Transverse colon (tissue), 4 donors: ENCODE data around the gene SLC25A29. TPM values are rescaled to one million over a fixed set of nuclear protein-coding genes. Genes with fewer than 3 reads are reported as not detected.

Source experiments
- DNase-seq: peaks from one replicate; pipeline ENCODE4 v3.0.0-alpha.2; 2019
- H3K27ac ChIP-seq, 4 donors: fragments of 200-600 bp; sonication (generic); 2 replicates each; pipeline ENCODE4 v1.5.1; 2016 to 2018; ENCODE audit warnings: inconsistent platforms in 4 of 4
- H3K27me3 ChIP-seq: fragments of 200-600 bp; sonication (generic); 2 replicates; pipeline ENCODE4 v1.5.1; 2017; ENCODE audit warnings: inconsistent platforms
- H3K36me3 ChIP-seq, 4 donors: fragments of 200-600 bp; sonication (generic); 2 replicates each; pipeline ENCODE4 v1.5.1; 2017 to 2019; ENCODE audit warnings: inconsistent platforms in 4 of 4
- H3K4me1 ChIP-seq, 4 donors: fragments of 200-600 bp; sonication (generic); 2 replicates each; pipeline ENCODE4 v1.5.1; 2017 to 2020; ENCODE audit warnings: inconsistent platforms in 4 of 4
- H3K4me3 ChIP-seq, 4 donors: fragments of 200-600 bp; sonication (generic); 1 replicate in 1 of 4; 2 replicates in 3 of 4; pipeline versions ENCODE4 v1.5.1 to v1.6.1; 2017 to 2019; ENCODE audit warnings: inconsistent platforms in 4 of 4
- H3K9me3 ChIP-seq, 2 donors: fragments of 200-600 bp; sonication (generic); 2 replicates each; pipeline ENCODE4 v1.5.1; 2017 to 2019; ENCODE audit warnings: inconsistent platforms in 2 of 2
- CTCF ChIP-seq, 5 experiments: fragments of 200-600 bp in 3 of 5; fragments of 450-650 bp in 2 of 5; sonication (generic) in 3 of 5; IDR thresholded peaks; 1 replicate in 2 of 5; 2 replicates in 3 of 5; pipeline ENCODE4 v1.5.1; 2016 to 2017; ENCODE audit warnings: antibody characterized with exemption in 5 of 5, inconsistent platforms in 3 of 5, mild to moderate bottlenecking in 2 of 5, moderate library complexity in 1 of 5
- EP300 ChIP-seq: sonication (generic); formaldehyde crosslinking; IDR thresholded peaks from one replicate; pipeline ENCODE4 v1.6.1; 2017; ENCODE audit warnings: antibody characterized with exemption, low read depth
- POLR2A ChIP-seq: fragments of 450-650 bp; IDR thresholded peaks from one replicate; pipeline ENCODE4 v1.6.1; 2016; ENCODE audit warnings: antibody characterized with exemption, mild to moderate bottlenecking, moderate library complexity
- POLR2AphosphoS5 ChIP-seq, 3 donors: sonication (generic); formaldehyde crosslinking; IDR thresholded peaks; one replicate each; pipeline ENCODE4 v1.6.1; 2016; ENCODE audit warnings: antibody characterized with exemption in 3 of 3
- WGBS, 2 donors: methylation state at CpG; one replicate each; pipeline ENCODE4 v1.1.5; 2018; ENCODE audit warnings: low coverage in 1 of 2; 5-methylcytosine and 5-hydroxymethylcytosine counted together
- in situ Hi-C, 4 donors: fragments of 200-750 bp; cut with MboI; loops; one replicate each; pipeline versions ENCODE4 v1.15.0 to v1.15.1; 2017; ENCODE audit warnings: low sequenced_read_pairs in 3 of 4, low pct_ligation_motif_present in 1 of 4, low pct_unique_long_range_greater_than_20kb in 1 of 4
- intact Hi-C: fragments of 100-400 bp; cut with DNase I; formaldehyde crosslinking; loops from one replicate; pipeline ENCODE4 v1.15.1; 2023; ENCODE audit warnings: low total_unique reads
- total RNA-seq, 4 donors: library from RNA; depleted of rRNA; stranded (reverse); fragments of >200 nt; gene quantifications; one replicate each; pipeline ENCODE4 v1.1.0, GENCODE V29; 2016

SLC25A29 gene
- total RNA-seq, 4 donors from 2014 or later: 16.8 to 62.7 (median 19.7) TPM

- in situ Hi-C loops (no loop called here), intact Hi-C loops (no loop called here)
- Histone ChIP-seq H3K27ac (no peak overlapping the region), H3K4me1 (peaks cover 0 to 4% (median 3%) of the 10 kb centered on the region in 4 donors), H3K27me3 (no peaks in the 10 kb centered on the region), H3K4me3 (no peak overlapping the region), H3K36me3 (no peaks in the 10 kb centered on the region), H3K9me3 (no peaks in the 10 kb centered on the region)
- DNase-seq: no peak
- TF ChIP-seq POLR2AphosphoS5 (IDR thresholded peaks at IDR 0.05) (no peak), CTCF (IDR thresholded peaks at IDR 0.05) (no peak), EP300 (no peak), POLR2A (no peak)
- 81% methylated on average over 8 of the region's 11 CpGs; no CpG with 5 or more reads in 1 of the 2 donors for WGBS, 2 donors
Measured at GRCh38 chr14:100330007-100330344, 23.7 kb upstream of the SLC25A29 start.

GRCh38 chr14:100329233-100330006 is 23.2 kb upstream of the SLC25A29 start:
- no peak for TF ChIP-seq POLR2A
- TF ChIP-seq POLR2AphosphoS5 (IDR thresholded peaks at IDR 0.05): no peak
- TF ChIP-seq EP300: no peak
- no peak for TF ChIP-seq CTCF (IDR thresholded peaks at IDR 0.05)
- no peaks in the 10 kb centered on the region for H3K36me3 ChIP-seq
- intact Hi-C loops: no loop called here
- DNase-seq: no peak
- peak overlapping the region in 2 of 4 donors; percentile 65 to 69 for H3K27ac ChIP-seq
- in situ Hi-C loops: no loop called here
- H3K9me3 ChIP-seq: no peaks in the 10 kb centered on the region
- H3K4me1 ChIP-seq: peaks cover 0 to 4% (median 3%) of the 10 kb centered on the region in 4 donors
- no peaks in the 10 kb centered on the region for H3K27me3 ChIP-seq
- WGBS, 2 donors: 91% methylated on average over 30 of the region's 36 CpGs; no CpG with 5 or more reads in 1 of the 2 donors
- H3K4me3 ChIP-seq: peak overlapping the region in 1 of 4 donors; percentile 38

- peak; percentile 58 for TF ChIP-seq POLR2A
- TF ChIP-seq POLR2AphosphoS5 (IDR thresholded peaks at IDR 0.05): peak in 2 of 3 donors; percentile 36 to 49
- no peak for TF ChIP-seq EP300
- TF ChIP-seq CTCF (IDR thresholded peaks at IDR 0.05): no peak
- intact Hi-C loops (no loop called here), in situ Hi-C loops (no loop called here)
- no peaks in the 10 kb centered on the region for H3K9me3 ChIP-seq
- WGBS, 2 donors: 42 to 61% methylated on average over 6 to 31 of the region's 32 CpGs
- peaks cover 0 to 4% (median 3%) of the 10 kb centered on the region in 4 donors for H3K4me1 ChIP-seq
- no peaks in the 10 kb centered on the region for H3K27me3 ChIP-seq
- H3K4me3 ChIP-seq: peak overlapping the region in 3 of 4 donors; percentile 18 to 38 (median 25)
- H3K36me3 ChIP-seq: no peaks in the 10 kb centered on the region
- H3K27ac ChIP-seq: peak overlapping the region in 3 of 4 donors; percentile 38 to 69 (median 65)
- peak; percentile 65 for DNase-seq
Measured at GRCh38 chr14:100328495-100329163, 22.4 kb upstream of the SLC25A29 start.

- H3K9me3 ChIP-seq: no peaks in the 10 kb centered on the region
- in situ Hi-C loops: no loop called here
- 94% methylated on average over 17 of the region's 24 CpGs; no CpG with 5 or more reads in 1 of the 2 donors for WGBS, 2 donors
- H3K36me3 ChIP-seq: no peaks in the 10 kb centered on the region
- intact Hi-C loops: no loop called here
- no peak overlapping the region for H3K27ac ChIP-seq
- no peaks in the 10 kb centered on the region for H3K27me3 ChIP-seq
- no peak for TF ChIP-seq EP300
- TF ChIP-seq POLR2A: no peak
- TF ChIP-seq POLR2AphosphoS5 (IDR thresholded peaks at IDR 0.05): no peak
- no peak for TF ChIP-seq CTCF (IDR thresholded peaks at IDR 0.05)
- peaks cover 0 to 4% (median 3%) of the 10 kb centered on the region in 4 donors for H3K4me1 ChIP-seq
- H3K4me3 ChIP-seq: no peak overlapping the region
- no peak for DNase-seq
Measured at GRCh38 chr14:100327128-100327527, 20.9 kb upstream of the SLC25A29 start.
